CD14-positive monocyte (primary cell): ENCODE measurements around the gene PHACTR3. TPM values are rescaled to one million over a fixed set of nuclear protein-coding genes. Genes with fewer than 3 reads are reported as not detected.

ENCODE experiments used
- DNase-seq, 3 donors: peaks; one replicate each; pipeline ENCODE4 v3.0.0-alpha.2; 2011 to 2022
- H2AFZ ChIP-seq: 2 replicates; pipeline ENCODE4 v1.6.0; 2012; ENCODE audit warnings: mild to moderate bottlenecking, low read depth, low read length, inconsistent platforms; ENCODE audit not compliant: insufficient read depth, poor library complexity, severe bottlenecking
- H3K27ac ChIP-seq, 2 donors: 1 replicate in 1 of 2; 2 replicates in 1 of 2; pipeline ENCODE4 v1.5.1; 2012 to 2013; ENCODE audit warnings: low read length in 2 of 2, control low read depth in 1 of 2, inconsistent platforms in 1 of 2, low read depth in 1 of 2, mild to moderate bottlenecking in 1 of 2
- H3K27me3 ChIP-seq, 2 donors: one replicate each; pipeline versions ENCODE4 v1.6.0 to v1.6.1; 2011 to 2013; ENCODE audit warnings: low read length in 2 of 2; ENCODE audit not compliant: control insufficient read depth in 2 of 2, insufficient read depth in 2 of 2
- H3K36me3 ChIP-seq, 2 donors: replicated peaks in 1 of 2; 1 replicate in 1 of 2; 2 replicates in 1 of 2; pipeline versions ENCODE4 v1.5.1 to v1.6.1; 2012 to 2013; ENCODE audit warnings: low read length in 2 of 2, control low read depth in 1 of 2, inconsistent platforms in 1 of 2, mild to moderate bottlenecking in 1 of 2; ENCODE audit not compliant: insufficient read depth in 2 of 2, control insufficient read depth in 1 of 2
- H3K4me1 ChIP-seq, 2 donors: 1 replicate in 1 of 2; 2 replicates in 1 of 2; pipeline versions ENCODE4 v1.5.1 to v1.6.1; 2012 to 2013; ENCODE audit warnings: low read length in 2 of 2, control low read depth in 1 of 2, inconsistent platforms in 1 of 2, mild to moderate bottlenecking in 1 of 2, moderate library complexity in 1 of 2; ENCODE audit not compliant: insufficient read depth in 2 of 2, control insufficient read depth in 1 of 2
- H3K4me2 ChIP-seq: replicated peaks from 2 replicates; pipeline ENCODE3; 2012; ENCODE audit warnings: low read length, moderate library complexity, mild to moderate bottlenecking; ENCODE audit not compliant: poor library complexity, severe bottlenecking; ENCODE audit errors: extremely low read depth
- H3K4me3 ChIP-seq, 3 experiments: fragments of 200-600 bp in 1 of 3; sonication (generic) in 1 of 3; replicated peaks in 1 of 3; 1 replicate in 2 of 3; 2 replicates in 1 of 3; pipeline ENCODE4 v1.5.1; 2011 to 2013; ENCODE audit warnings: low read length in 3 of 3, mild to moderate bottlenecking in 3 of 3, control low read depth in 2 of 3, low read depth in 2 of 3, inconsistent platforms in 1 of 3, moderate library complexity in 1 of 3
- H3K79me2 ChIP-seq: 2 replicates; pipeline ENCODE4 v1.6.0; 2012; ENCODE audit warnings: mild to moderate bottlenecking, control low read depth, inconsistent platforms, low read length, moderate library complexity; ENCODE audit not compliant: insufficient read depth
- H3K9ac ChIP-seq: 2 replicates; pipeline ENCODE4 v1.6.0; 2017; ENCODE audit warnings: low read length, mild to moderate bottlenecking; ENCODE audit not compliant: insufficient read depth, poor library complexity, severe bottlenecking
- H3K9me3 ChIP-seq, 2 donors: replicated peaks in 1 of 2; 1 replicate in 1 of 2; 2 replicates in 1 of 2; pipeline versions ENCODE4 v1.5.1 to v1.6.1; 2012 to 2013; ENCODE audit warnings: low read length in 2 of 2, control low read depth in 1 of 2; ENCODE audit not compliant: control insufficient read depth in 1 of 2, insufficient read depth in 1 of 2
- H4K20me1 ChIP-seq: 2 replicates; pipeline ENCODE4 v1.6.0; 2012; ENCODE audit warnings: mild to moderate bottlenecking, low read length, control low read depth, moderate library complexity; ENCODE audit not compliant: insufficient read depth
- H3K27ac Mint-ChIP-seq, 7 donors: one replicate each; pipeline ENCODE4 v1.8.0; 2020; ENCODE audit warnings: mild to moderate bottlenecking in 7 of 7, mixed read lengths in 7 of 7, moderate library complexity in 6 of 7, inconsistent platforms in 2 of 7
- H3K27me3 Mint-ChIP-seq, 3 donors: one replicate each; pipeline ENCODE4 v1.8.0; 2021 to 2022; ENCODE audit warnings: low read depth in 3 of 3, mild to moderate bottlenecking in 3 of 3, mixed read lengths in 3 of 3, moderate library complexity in 3 of 3, inconsistent platforms in 1 of 3
- H3K36me3 Mint-ChIP-seq, 2 donors: one replicate each; pipeline ENCODE4 v1.8.0; 2020; ENCODE audit warnings: mixed read lengths in 2 of 2, inconsistent platforms in 1 of 2, mild to moderate bottlenecking in 1 of 2
- H3K4me1 Mint-ChIP-seq: one replicate; pipeline ENCODE4 v1.8.0; 2020; ENCODE audit warnings: mild to moderate bottlenecking, mixed read lengths
- H3K4me3 Mint-ChIP-seq, 2 donors: one replicate each; pipeline ENCODE4 v1.8.0; 2020; ENCODE audit warnings: mild to moderate bottlenecking in 2 of 2, mixed read lengths in 2 of 2, moderate library complexity in 1 of 2
- H3K9me3 Mint-ChIP-seq, 7 donors: one replicate each; pipeline ENCODE4 v1.8.0; 2020 to 2022; ENCODE audit warnings: mixed read lengths in 7 of 7, mild to moderate bottlenecking in 6 of 7, moderate library complexity in 6 of 7, inconsistent platforms in 2 of 7
- WGBS: methylation state at CpG from one replicate; pipeline ENCODE4 v1.1.5; 2013; ENCODE audit warnings: missing lambda C conversion rate; ENCODE audit not compliant: insufficient coverage; 5-methylcytosine and 5-hydroxymethylcytosine counted together
- intact Hi-C, 2 donors: fragments of 100-400 bp; cut with micrococcal nuclease; formaldehyde crosslinking; loops; one replicate each; pipeline versions ENCODE4 v1.15.0 to v1.15.1; 2023
- polyA plus RNA-seq, 3 donors: library from polyadenylated mRNA; depleted of rRNA in 1 of 3; unstranded in 2 of 3; stranded (reverse) in 1 of 3; fragments of 300-500 nt in 2 of 3; fragments of >200 nt in 1 of 3; fragmentation: Illumina TruSeq in 2 of 3; gene quantifications; 1 replicate in 2 of 3; 2 replicates in 1 of 3; pipeline ENCODE4 v1.2.3, GENCODE V29; 2012 to 2021
- TF ChIP-seq, protein P1 (sequence below): fragments of 200-600 bp; IDR thresholded peaks from one replicate; pipeline ENCODE4 v1.8.0; 2022; ENCODE audit warnings: antibody characterized with exemption, mild to moderate bottlenecking

Gene PHACTR3
- polyA plus RNA-seq, 3 donors = 0.11 to 0.17 TPM; not detected in 1

DNA sequence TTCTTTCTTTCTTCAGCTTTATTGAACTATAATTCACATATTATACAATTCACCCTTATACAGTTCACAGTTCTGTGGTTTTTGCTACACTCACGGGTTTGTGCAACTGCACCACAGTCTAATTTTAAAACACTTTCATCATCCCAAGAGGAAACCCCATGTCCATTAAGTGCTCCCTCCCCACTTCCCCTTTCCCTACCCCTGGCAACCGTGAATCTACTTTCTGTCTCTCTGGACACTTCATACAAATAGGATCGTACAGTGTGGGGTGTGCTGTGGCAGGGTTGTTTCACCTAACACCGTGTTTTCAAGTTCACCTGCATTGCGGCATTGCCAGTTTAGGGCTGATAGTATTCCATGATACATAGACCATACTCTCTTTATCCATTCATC lies 118.8 kb downstream of the PHACTR3 start:
- H3K79me2 ChIP-seq = no peaks in the 10 kb centered on the region
- H3K9me3 ChIP-seq = peaks cover 0 to 19% of the 10 kb centered on the region in 2 donors
- TF ChIP-seq, protein P1, sequence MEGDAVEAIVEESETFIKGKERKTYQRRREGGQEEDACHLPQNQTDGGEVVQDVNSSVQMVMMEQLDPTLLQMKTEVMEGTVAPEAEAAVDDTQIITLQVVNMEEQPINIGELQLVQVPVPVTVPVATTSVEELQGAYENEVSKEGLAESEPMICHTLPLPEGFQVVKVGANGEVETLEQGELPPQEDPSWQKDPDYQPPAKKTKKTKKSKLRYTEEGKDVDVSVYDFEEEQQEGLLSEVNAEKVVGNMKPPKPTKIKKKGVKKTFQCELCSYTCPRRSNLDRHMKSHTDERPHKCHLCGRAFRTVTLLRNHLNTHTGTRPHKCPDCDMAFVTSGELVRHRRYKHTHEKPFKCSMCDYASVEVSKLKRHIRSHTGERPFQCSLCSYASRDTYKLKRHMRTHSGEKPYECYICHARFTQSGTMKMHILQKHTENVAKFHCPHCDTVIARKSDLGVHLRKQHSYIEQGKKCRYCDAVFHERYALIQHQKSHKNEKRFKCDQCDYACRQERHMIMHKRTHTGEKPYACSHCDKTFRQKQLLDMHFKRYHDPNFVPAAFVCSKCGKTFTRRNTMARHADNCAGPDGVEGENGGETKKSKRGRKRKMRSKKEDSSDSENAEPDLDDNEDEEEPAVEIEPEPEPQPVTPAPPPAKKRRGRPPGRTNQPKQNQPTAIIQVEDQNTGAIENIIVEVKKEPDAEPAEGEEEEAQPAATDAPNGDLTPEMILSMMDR = no peak
- peak overlapping the region in 1 of 2 donors; percentile 5 for H3K27ac ChIP-seq
- H3K4me3 ChIP-seq = peak overlapping the region in 1 of 3 experiments; percentile 53
- peaks cover 59 to 62% of the 10 kb centered on the region in 2 donors for H3K4me1 ChIP-seq
- Mint-ChIP-seq H3K27me3 (peaks cover 84 to 94% (median 87%) of the 10 kb centered on the region in 3 donors), H3K4me1 (peaks cover 74% of the 10 kb centered on the region), H3K9me3 (peaks cover 0 to 30% (median 11%) of the 10 kb centered on the region in 7 donors), H3K27ac (peak overlapping the region; percentile 68 to 95 (median 93)), H3K4me3 (peak overlapping the region; percentile 18 to 83), H3K36me3 (peaks cover 28 to 33% of the 10 kb centered on the region in 2 donors)
- DNase-seq = peak; percentile 80 to 91 (median 85)
- peaks cover 13% of the 10 kb centered on the region for H4K20me1 ChIP-seq
- H2AFZ ChIP-seq = no peak overlapping the region
- H3K9ac ChIP-seq = no peak overlapping the region
- intact Hi-C loops = loop anchor here in 1 of 2 donors (10.0 kb wide), 1 partner anchor 392 kb away; no protein-coding TSS in a partner anchor
- H3K36me3 ChIP-seq = no peaks in the 10 kb centered on the region
- H3K4me2 ChIP-seq = peak overlapping the region; percentile 66
- H3K27me3 ChIP-seq = peaks cover 59 to 82% of the 10 kb centered on the region in 2 donors
- 0% methylated on average over 1 of the region's 5 CpGs for WGBS

DNA sequence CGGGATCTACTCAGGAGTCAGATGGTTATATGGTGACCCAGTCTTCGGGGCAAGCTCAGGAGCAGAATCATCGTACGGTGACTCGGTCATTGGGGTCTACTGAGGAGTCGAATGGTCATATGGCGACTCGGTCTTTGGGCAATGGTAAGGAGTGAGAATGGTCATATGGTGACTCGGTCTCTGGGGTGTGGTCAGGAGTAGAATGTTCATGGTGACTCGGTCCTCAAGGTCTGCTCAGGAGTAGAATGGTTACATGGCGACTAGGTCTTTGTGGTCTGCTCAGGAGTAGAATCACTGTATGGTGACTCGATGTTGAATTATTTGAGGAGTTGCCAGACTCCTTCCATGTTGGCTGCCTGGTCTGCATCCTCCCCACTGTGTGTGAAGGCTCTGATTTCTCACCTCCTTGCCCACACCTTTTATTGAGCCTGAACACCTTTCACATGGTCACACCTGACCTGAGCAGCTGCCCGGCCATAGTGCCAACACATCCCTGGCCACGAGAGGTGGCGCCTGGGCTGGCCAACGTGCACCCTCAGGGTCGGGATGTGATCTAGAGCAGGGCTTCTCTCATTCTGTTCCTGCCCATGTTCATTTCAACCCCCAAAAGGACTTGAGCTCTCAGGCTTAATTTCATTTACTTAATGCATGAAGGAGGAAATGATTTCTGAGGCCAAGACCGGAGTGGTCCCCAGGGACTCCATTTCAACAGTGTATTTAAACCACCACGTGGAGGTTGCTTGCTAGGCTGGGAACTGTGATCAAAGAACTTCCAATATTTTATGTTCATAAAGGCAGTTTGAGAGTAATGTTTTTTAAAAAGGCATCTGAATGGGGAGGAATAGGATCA lies 119.5 kb downstream of the PHACTR3 start:
- Histone ChIP-seq H4K20me1 (peaks cover 13% of the 10 kb centered on the region), H3K36me3 (no peaks in the 10 kb centered on the region), H3K4me3 (peak overlapping the region in 1 of 3 experiments; percentile 53), H3K4me1 (peaks cover 52 to 55% of the 10 kb centered on the region in 2 donors), H3K9ac (no peak overlapping the region), H3K79me2 (no peaks in the 10 kb centered on the region), H2AFZ (no peak overlapping the region), H3K9me3 (peaks cover 0 to 16% of the 10 kb centered on the region in 2 donors), H3K27me3 (peaks cover 58 to 80% of the 10 kb centered on the region in 2 donors), H3K27ac (peak overlapping the region in 1 of 2 donors; percentile 5), H3K4me2 (peak overlapping the region; percentile 66)
- DNase-seq = peak; percentile 39 to 84 (median 51)
- intact Hi-C loops = loop anchor here in 1 of 2 donors (10.0 kb wide), 1 partner anchor 391 kb away; no protein-coding TSS in a partner anchor
- peaks cover 67% of the 10 kb centered on the region for H3K4me1 Mint-ChIP-seq
- H3K27ac Mint-ChIP-seq = peak overlapping the region in 6 of 7 donors; percentile 84 to 95 (median 92)
- TF ChIP-seq, protein P1 = no peak
- H3K9me3 Mint-ChIP-seq = peaks cover 0 to 26% (median 10%) of the 10 kb centered on the region in 7 donors
- 90% methylated on average over 14 of the region's 19 CpGs for WGBS
- peaks cover 84 to 92% (median 87%) of the 10 kb centered on the region in 3 donors for H3K27me3 Mint-ChIP-seq
- peak overlapping the region; percentile 44 to 83 for H3K4me3 Mint-ChIP-seq
- peaks cover 23 to 31% of the 10 kb centered on the region in 2 donors for H3K36me3 Mint-ChIP-seq
